ENCODE measurements around the gene ZNF319.

DNA sequence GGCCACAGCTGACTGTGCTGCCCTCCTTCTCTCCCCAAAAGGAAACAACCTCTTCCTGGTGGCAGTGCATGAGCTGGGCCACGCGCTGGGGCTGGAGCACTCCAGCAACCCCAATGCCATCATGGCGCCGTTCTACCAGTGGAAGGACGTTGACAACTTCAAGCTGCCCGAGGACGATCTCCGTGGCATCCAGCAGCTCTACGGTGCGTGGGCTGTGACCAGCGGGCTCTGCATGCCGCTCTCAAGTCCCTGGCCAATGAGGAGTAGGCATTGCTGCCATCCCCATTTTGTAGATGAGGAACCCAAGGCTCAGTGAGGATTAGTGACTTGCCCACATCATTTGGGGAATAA, 40.0 kb upstream of the ZNF319 start:
- TF ChIP-seq, protein P1, sequence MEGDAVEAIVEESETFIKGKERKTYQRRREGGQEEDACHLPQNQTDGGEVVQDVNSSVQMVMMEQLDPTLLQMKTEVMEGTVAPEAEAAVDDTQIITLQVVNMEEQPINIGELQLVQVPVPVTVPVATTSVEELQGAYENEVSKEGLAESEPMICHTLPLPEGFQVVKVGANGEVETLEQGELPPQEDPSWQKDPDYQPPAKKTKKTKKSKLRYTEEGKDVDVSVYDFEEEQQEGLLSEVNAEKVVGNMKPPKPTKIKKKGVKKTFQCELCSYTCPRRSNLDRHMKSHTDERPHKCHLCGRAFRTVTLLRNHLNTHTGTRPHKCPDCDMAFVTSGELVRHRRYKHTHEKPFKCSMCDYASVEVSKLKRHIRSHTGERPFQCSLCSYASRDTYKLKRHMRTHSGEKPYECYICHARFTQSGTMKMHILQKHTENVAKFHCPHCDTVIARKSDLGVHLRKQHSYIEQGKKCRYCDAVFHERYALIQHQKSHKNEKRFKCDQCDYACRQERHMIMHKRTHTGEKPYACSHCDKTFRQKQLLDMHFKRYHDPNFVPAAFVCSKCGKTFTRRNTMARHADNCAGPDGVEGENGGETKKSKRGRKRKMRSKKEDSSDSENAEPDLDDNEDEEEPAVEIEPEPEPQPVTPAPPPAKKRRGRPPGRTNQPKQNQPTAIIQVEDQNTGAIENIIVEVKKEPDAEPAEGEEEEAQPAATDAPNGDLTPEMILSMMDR (conservative IDR thresholded peaks at IDR 0.05 in 1 of 2, IDR thresholded peaks at IDR 0.05 in 1 of 2; ENCODE audit: extremely low read depth in 1 of 2, insufficient read depth in 1 of 2, low read depth in 1 of 2, low read length in 2 of 2): no peak
- TF ChIP-seq EZH2 (IDR thresholded peaks at IDR 0.05; ENCODE audit: borderline replicate concordance, low read length): no peak

Measured in mammary epithelial cell (primary cell).